A673 (cell line): ENCODE measurements around the gene DNAJC4.

Experiments
- EZH2 ChIP-seq: fragments of 200-600 bp; sonication (generic); IDR thresholded peaks from 2 replicates; pipeline ENCODE4 v1.6.1; 2017; ENCODE audit warnings: borderline replicate concordance, low read depth, mild to moderate bottlenecking, mixed read lengths, antibody characterized with exemption, low read length; ENCODE audit not compliant: poor library complexity, severe bottlenecking
- TF ChIP-seq, protein P1 (sequence below): fragments of 300-800, 200-600 bp; sonication (generic); conservative IDR thresholded peaks from 2 replicates; pipeline ENCODE4 v1.5.1; 2017; ENCODE audit warnings: low read depth, mild to moderate bottlenecking, antibody characterized with exemption, low read length, moderate library complexity, mixed read lengths

DNA sequence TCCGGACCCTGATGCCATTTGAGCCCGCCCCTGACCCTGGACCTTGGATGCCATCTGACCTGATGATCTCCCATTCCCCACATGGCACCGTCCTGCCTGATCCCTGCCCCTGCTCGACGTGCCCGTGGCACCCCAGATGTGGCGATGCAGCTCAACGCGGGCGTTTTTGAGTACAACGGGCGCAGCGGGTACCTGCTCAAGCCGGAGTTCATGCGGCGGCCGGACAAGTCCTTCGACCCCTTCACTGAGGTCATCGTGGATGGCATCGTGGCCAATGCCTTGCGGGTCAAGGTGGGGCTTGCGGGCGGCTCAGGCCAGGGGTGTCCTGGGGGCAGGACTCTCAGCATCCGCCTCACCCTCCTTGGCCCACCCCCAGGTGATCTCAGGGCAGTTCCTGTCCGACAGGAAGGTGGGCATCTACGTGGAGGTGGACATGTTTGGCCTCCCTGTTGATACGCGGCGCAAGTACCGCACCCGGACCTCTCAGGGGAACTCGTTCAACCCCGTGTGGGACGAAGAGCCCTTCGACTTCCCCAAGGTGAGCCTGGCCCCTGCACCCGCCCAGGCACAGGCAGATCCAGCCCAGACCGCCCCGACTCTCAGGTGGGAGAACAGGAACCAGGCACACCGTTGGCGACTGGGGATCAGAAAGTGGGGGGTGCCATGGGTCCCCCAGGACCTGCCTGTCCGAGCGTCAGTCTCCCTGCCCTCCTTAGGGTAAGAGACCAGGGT, 32.1 kb downstream of the DNAJC4 start:
- TF ChIP-seq, protein P1, sequence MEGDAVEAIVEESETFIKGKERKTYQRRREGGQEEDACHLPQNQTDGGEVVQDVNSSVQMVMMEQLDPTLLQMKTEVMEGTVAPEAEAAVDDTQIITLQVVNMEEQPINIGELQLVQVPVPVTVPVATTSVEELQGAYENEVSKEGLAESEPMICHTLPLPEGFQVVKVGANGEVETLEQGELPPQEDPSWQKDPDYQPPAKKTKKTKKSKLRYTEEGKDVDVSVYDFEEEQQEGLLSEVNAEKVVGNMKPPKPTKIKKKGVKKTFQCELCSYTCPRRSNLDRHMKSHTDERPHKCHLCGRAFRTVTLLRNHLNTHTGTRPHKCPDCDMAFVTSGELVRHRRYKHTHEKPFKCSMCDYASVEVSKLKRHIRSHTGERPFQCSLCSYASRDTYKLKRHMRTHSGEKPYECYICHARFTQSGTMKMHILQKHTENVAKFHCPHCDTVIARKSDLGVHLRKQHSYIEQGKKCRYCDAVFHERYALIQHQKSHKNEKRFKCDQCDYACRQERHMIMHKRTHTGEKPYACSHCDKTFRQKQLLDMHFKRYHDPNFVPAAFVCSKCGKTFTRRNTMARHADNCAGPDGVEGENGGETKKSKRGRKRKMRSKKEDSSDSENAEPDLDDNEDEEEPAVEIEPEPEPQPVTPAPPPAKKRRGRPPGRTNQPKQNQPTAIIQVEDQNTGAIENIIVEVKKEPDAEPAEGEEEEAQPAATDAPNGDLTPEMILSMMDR: no peak
- TF ChIP-seq EZH2: no peak
